K562 treated with DMSO at 1 percent for 24 hours (cell line): Measurements from ENCODE around the gene AMZ2. TPM values are rescaled to one million over a fixed set of nuclear protein-coding genes. Genes with fewer than 3 reads are reported as not detected.

ENCODE experiments used
- total RNA-seq: library from RNA; unstranded; fragments of 300-600 nt; gene quantifications from 2 replicates; pipeline ENCODE4 v1.2.3, GENCODE V29; 2022; ENCODE audit warnings: low read depth; ENCODE audit not compliant: insufficient read depth

The AMZ2 gene
- 44.1 and 46.7 TPM in 2 replicates for total RNA-seq

GRCh38 chr17:68247445-68248198, at the start of gene AMZ2:
Gene AMZ2 (plus strand): TSS chr17:68248043. CDS start chr17:68250188, 2,145 bp downstream.

GRCh38 chr17:68290955-68291835, 43.4 kb downstream of the AMZ2 start, which contains the start of the genes ARSG and SLC16A6:
Gene ARSG (plus strand): TSS chr17:68291495. CDS start chr17:68307494, 15,999 bp downstream.
Gene SLC16A6 (minus strand): TSS chr17:68291127. CDS start chr17:68278320, 12,807 bp downstream.

Other genes starting within 250 kb of the AMZ2 start
- gene KPNA2, start 212.3 kb upstream of the AMZ2 start, total RNA-seq: 171 and 186 TPM in 2 replicates
- gene SLC16A6, start 43.1 kb downstream of the AMZ2 start, total RNA-seq: not detected in 2 replicates
- gene ARSG, start 43.5 kb downstream of the AMZ2 start, total RNA-seq: 0.15 and 0.39 TPM in 2 replicates
- 21.6 and 29.0 TPM in 2 replicates for gene WIPI1, start 209.5 kb downstream of the AMZ2 start, total RNA-seq